ENCODE measurements around the gene TCF15. TPM values are rescaled to one million over a fixed set of nuclear protein-coding genes. Genes with fewer than 3 reads are reported as not detected.
A peak's percentile ranks its signal among the peaks of the same experiment; 100 is the strongest.

The TCF15 gene
- total RNA-seq, 3 donors from 2014 or later: 0.44 to 2.6 (median 1.1) TPM

DNA sequence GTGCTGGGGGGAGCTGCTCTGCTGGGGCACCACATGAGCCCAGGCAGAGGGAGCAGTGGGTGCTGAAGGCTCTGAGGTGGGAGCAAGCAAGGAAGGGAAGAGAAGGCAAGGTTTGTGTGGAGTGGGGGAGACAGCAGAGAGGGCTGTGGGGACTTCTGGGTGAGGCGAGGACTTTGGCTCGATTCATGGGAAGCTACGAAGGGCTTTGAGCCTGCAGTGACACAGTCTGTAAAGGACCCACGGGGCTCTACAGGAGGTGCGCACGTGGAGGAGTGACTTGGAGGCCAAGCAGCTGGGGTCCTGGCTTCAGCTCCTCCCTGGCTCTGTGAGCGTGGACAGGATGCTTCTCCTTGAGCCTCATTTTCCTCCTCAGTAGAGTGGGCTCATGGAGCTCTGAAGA lies 37.4 kb downstream of the TCF15 start:
- Histone ChIP-seq H3K27me3 (peaks cover 3 to 17% of the 10 kb centered on the region in 2 donors), H3K4me3 (no peak overlapping the region), H3K27ac (peak overlapping the region in 1 of 2 donors; percentile 9), H3K4me1 (peaks cover 0 to 7% of the 10 kb centered on the region in 2 donors), H3K9me3 (no peaks in the 10 kb centered on the region), H3K36me3 (no peaks in the 10 kb centered on the region)
- no peak for DNase-seq (ENCODE audit: low spot score in 2 of 2)
- TF ChIP-seq CTCF (IDR thresholded peaks at IDR 0.05): no peak
- no peak for TF ChIP-seq POLR2A (IDR thresholded peaks at IDR 0.05)
- TF ChIP-seq POLR2AphosphoS5 (IDR thresholded peaks at IDR 0.05): no peak
- intact Hi-C loops (cut with DNase I; ENCODE audit: low total_unique reads): no loop called here

DNA sequence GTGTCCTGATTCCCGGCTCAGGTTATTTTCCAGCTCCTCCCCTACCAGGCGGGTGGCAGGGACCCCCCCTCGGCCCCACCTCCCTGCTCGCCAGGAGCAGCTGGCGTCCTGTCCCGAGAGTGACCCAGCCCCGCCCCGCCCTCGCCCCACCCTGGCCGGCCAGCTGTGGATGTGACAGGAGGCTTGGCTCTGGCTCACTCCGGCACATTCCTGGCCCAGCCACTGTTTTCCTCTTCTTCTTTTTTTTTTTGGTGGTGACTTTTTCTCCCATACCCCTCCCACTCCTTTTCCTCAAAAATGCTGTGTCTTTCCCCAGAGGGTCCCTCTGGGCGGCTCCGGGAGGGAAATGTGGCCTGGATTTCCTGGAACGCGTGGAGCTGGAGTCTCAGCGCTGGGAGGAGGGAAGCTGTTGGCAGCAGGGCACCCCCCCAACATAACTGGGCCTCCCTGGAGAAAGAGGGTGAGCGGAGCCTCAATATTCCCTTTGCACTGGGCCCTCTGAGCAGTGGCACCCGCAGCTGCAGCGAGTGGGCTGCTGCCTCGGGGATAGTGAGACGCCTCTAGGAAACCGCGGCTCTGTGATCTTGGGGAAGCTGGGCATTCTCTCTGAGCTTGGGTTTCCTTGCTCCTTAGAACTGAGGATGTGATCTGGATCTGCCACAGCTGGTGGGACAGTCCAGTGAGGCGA lies 38.2 kb downstream of the TCF15 start:
- H3K27me3 ChIP-seq: peaks cover 3 to 24% of the 10 kb centered on the region in 2 donors
- TF ChIP-seq POLR2A (IDR thresholded peaks at IDR 0.05) (no peak), POLR2AphosphoS5 (IDR thresholded peaks at IDR 0.05) (no peak), CTCF (IDR thresholded peaks at IDR 0.05) (no peak)
- H3K27ac ChIP-seq: no peak overlapping the region
- intact Hi-C loops (cut with DNase I; ENCODE audit: low total_unique reads): no loop called here
- peak; percentile 30 to 55 for DNase-seq (ENCODE audit: low spot score in 2 of 2)
- H3K9me3 ChIP-seq: no peaks in the 10 kb centered on the region
- H3K36me3 ChIP-seq: no peaks in the 10 kb centered on the region
- peaks cover 0 to 7% of the 10 kb centered on the region in 2 donors for H3K4me1 ChIP-seq
- H3K4me3 ChIP-seq: peak overlapping the region in 1 of 3 donors; percentile 36

DNA sequence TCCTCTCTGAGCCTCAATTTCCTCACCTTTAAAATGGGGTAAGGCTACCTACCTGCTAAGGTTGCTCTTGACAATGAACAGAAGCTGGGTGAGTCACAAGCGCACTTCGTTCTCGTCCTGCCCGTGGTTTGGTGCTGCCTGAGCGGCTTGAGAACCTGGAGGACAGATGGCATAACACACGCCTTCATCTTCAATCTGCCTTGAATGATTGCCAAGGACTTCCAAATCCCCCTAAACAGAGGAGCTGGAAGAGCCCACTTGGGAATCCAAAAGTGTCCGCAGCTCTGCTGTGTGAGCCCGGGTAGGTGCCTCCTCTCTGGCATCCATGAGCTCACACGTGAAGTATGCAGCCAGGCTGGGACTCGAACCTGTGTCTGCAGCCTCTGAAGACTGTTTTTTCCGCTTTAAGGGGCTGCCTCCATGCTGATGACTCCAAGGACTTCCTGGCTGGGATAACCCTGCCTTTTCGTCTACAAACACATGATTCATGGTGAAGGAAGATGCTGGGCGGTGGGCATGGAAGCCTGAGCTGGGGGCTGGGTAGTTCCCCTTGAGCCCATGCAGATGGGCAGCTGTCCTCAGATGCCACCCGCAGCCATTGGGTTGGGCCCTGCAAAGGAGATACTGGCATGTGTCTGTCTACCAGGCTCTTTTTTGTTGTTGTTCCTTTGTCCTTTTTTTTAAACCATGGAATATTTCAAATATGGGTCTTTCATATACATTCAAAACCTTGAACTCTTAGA lies 41.3 kb downstream of the TCF15 start:
- no peak for DNase-seq (ENCODE audit: low spot score in 2 of 2)
- Histone ChIP-seq H3K4me1 (peaks cover 0 to 7% of the 10 kb centered on the region in 2 donors), H3K27ac (no peak overlapping the region), H3K9me3 (no peaks in the 10 kb centered on the region), H3K27me3 (peaks cover 3 to 23% of the 10 kb centered on the region in 2 donors), H3K4me3 (no peak overlapping the region), H3K36me3 (no peaks in the 10 kb centered on the region)
- intact Hi-C loops (cut with DNase I; ENCODE audit: low total_unique reads): loop anchor here (10.0 kb wide), 1 partner anchor 76 kb away; no protein-coding TSS in a partner anchor
- TF ChIP-seq POLR2A (IDR thresholded peaks at IDR 0.05) (no peak), CTCF (IDR thresholded peaks at IDR 0.05) (no peak), POLR2AphosphoS5 (IDR thresholded peaks at IDR 0.05) (no peak)

- H3K27me3 ChIP-seq: peaks cover 3 to 21% of the 10 kb centered on the region in 2 donors
- H3K4me3 ChIP-seq: no peak overlapping the region
- TF ChIP-seq POLR2AphosphoS5 (IDR thresholded peaks at IDR 0.05) (no peak), POLR2A (IDR thresholded peaks at IDR 0.05) (no peak), CTCF (IDR thresholded peaks at IDR 0.05) (no peak)
- H3K9me3 ChIP-seq: no peaks in the 10 kb centered on the region
- peaks cover 0 to 7% of the 10 kb centered on the region in 2 donors for H3K4me1 ChIP-seq
- H3K27ac ChIP-seq: no peak overlapping the region
- DNase-seq (ENCODE audit: low spot score in 2 of 2): no peak
- intact Hi-C loops (cut with DNase I; ENCODE audit: low total_unique reads): loop anchor here (10.0 kb wide), 1 partner anchor 77 kb away; no protein-coding TSS in a partner anchor
- no peaks in the 10 kb centered on the region for H3K36me3 ChIP-seq
Measured at GRCh38 chr20:568097-568652, 41.9 kb downstream of the TCF15 start.
